ENCODE data around the gene BCORL1.

DNA sequence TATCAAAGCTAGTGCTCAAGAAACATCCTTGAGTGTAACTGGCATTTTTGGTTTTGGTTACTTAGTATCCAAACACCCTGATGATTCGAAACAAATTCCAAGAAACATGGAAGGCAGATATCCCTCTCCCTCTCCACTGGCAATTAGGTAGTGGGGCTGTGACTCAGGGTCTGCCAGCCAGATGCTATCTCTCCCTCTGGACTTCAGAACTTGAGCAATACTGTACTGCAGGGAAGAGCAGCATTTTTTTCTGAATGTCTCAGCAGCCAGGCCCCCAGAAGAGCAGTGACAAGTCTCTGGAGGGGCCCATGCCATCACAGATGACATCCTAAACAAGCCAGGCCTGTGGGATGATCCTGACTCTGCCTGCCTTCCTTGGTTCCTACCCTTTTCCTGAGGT lies 37.3 kb upstream of the BCORL1 start:
- TF ChIP-seq, protein P1, sequence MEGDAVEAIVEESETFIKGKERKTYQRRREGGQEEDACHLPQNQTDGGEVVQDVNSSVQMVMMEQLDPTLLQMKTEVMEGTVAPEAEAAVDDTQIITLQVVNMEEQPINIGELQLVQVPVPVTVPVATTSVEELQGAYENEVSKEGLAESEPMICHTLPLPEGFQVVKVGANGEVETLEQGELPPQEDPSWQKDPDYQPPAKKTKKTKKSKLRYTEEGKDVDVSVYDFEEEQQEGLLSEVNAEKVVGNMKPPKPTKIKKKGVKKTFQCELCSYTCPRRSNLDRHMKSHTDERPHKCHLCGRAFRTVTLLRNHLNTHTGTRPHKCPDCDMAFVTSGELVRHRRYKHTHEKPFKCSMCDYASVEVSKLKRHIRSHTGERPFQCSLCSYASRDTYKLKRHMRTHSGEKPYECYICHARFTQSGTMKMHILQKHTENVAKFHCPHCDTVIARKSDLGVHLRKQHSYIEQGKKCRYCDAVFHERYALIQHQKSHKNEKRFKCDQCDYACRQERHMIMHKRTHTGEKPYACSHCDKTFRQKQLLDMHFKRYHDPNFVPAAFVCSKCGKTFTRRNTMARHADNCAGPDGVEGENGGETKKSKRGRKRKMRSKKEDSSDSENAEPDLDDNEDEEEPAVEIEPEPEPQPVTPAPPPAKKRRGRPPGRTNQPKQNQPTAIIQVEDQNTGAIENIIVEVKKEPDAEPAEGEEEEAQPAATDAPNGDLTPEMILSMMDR (IDR thresholded peaks at IDR 0.05; ENCODE audit: borderline replicate concordance, extremely low read depth, low read length, poor library complexity, severe bottlenecking) = no peak
- no peak for TF ChIP-seq EZH2 (IDR thresholded peaks at IDR 0.05; ENCODE audit: borderline replicate concordance, low read depth, low read length, severe bottlenecking)
